NCI-H2107 (cell line): Measurements from ENCODE around the gene CFAP20DC.
"Not testable (repeated sequence)": the region's sequence is repeated elsewhere in the genome, so short reads cannot be mapped to it uniquely, and the experiment has no call there.

Experiments used
- DNase-seq: peaks from one replicate; lab custom pipeline; 2025; lab: John Stamatoyannopoulos, UW

CFAP20DC gene

GRCh38 chr3:58962816-58963215 is 87.0 kb downstream of the CFAP20DC start:
- no peak for DNase-seq

- DNase-seq: no peak
Measured at GRCh38 chr3:58962040-58962651, 87.7 kb downstream of the CFAP20DC start.

GRCh38 chr3:58955308-58955707 is 94.5 kb downstream of the CFAP20DC start:
- no peak for DNase-seq

GRCh38 chr3:58953288-58953687 is 96.5 kb downstream of the CFAP20DC start:
- DNase-seq: no peak

GRCh38 chr3:58952128-58952917 is 97.5 kb downstream of the CFAP20DC start:
- DNase-seq: no peak

- no peak for DNase-seq
Measured at GRCh38 chr3:58948018-58948417, 101.8 kb downstream of the CFAP20DC start.

- DNase-seq: no peak
Measured at GRCh38 chr3:58946875-58947274, 103.0 kb downstream of the CFAP20DC start.

GRCh38 chr3:58938057-58938456 is 111.8 kb downstream of the CFAP20DC start:
- DNase-seq: no peak

GRCh38 chr3:58924578-58924977 is 125.2 kb downstream of the CFAP20DC start:
- no peak for DNase-seq

GRCh38 chr3:58900386-58900785 is 149.4 kb downstream of the CFAP20DC start:
- no peak for DNase-seq

- DNase-seq: no peak
Measured at GRCh38 chr3:58899953-58900298, 149.9 kb downstream of the CFAP20DC start.

- DNase-seq: no peak
Measured at GRCh38 chr3:58899159-58899952, 150.5 kb downstream of the CFAP20DC start.

- DNase-seq: no peak
Measured at GRCh38 chr3:58898513-58898912, 151.3 kb downstream of the CFAP20DC start.

- DNase-seq: no peak
Measured at GRCh38 chr3:58897646-58898045, 152.2 kb downstream of the CFAP20DC start.

- DNase-seq: not testable (repeated sequence)
Measured at GRCh38 chr3:58895678-58896077, 154.1 kb downstream of the CFAP20DC start.

- DNase-seq: not testable (repeated sequence)
Measured at GRCh38 chr3:58892526-58892925, 157.3 kb downstream of the CFAP20DC start.

- no peak for DNase-seq
Measured at GRCh38 chr3:58888087-58888486, 161.7 kb downstream of the CFAP20DC start.

- DNase-seq: no peak
Measured at GRCh38 chr3:58884453-58884852, 165.4 kb downstream of the CFAP20DC start.

GRCh38 chr3:58880182-58880581 is 169.6 kb downstream of the CFAP20DC start:
- no peak for DNase-seq

GRCh38 chr3:58874795-58875194 is 175.0 kb downstream of the CFAP20DC start:
- no peak for DNase-seq

GRCh38 chr3:58874248-58874741 is 175.5 kb downstream of the CFAP20DC start:
- DNase-seq: no peak

GRCh38 chr3:58868097-58868779 is 181.6 kb downstream of the CFAP20DC start:
- DNase-seq: no peak
